SK-N-SH (cell line): ENCODE data around the gene ZBTB16. TPM values are rescaled to one million over a fixed set of nuclear protein-coding genes. Genes with fewer than 3 reads are reported as not detected.

Source experiments
- CTCF ChIA-PET: fragments of 300-600, 350-600 bp; formaldehyde crosslinking; extraction: SDS; loops from one replicate; lab custom pipeline; 2021; lab: Yijun Ruan, JAX
- POLR2A ChIA-PET: fragments of 350-600 bp; sonication (Branson Sonifier 250); formaldehyde crosslinking; extraction: SDS; loops from one replicate; lab custom pipeline; 2020; ENCODE audit warnings: antibody characterized with exemption, inconsistent platforms; lab: Yijun Ruan, JAX
- DNase-seq: peaks from one replicate; pipeline ENCODE4 v3.0.0; 2012
- H2AFZ ChIP-seq: fragments of 200-600 bp; sonication (generic); 2 replicates; pipeline ENCODE4 v1.8.1; 2016; ENCODE audit warnings: antibody characterized with exemption, mild to moderate bottlenecking, low read depth
- H3F3A ChIP-seq: fragments of 200-600 bp; sonication (generic); replicated peaks from 2 replicates; pipeline ENCODE3; 2016; ENCODE audit warnings: antibody characterized with exemption, mild to moderate bottlenecking; ENCODE audit not compliant: insufficient read depth
- H3K27ac ChIP-seq, 2 experiments: fragments of 200-500 bp in 1 of 2; fragments of 200-600 bp in 1 of 2; sonication (Bioruptor generic) in 1 of 2; sonication (generic), shearing (Covaris generic) in 1 of 2; 2 replicates each; pipeline versions ENCODE4 v1.5.1 to v1.6.1; 2014 to 2016; ENCODE audit warnings: low read depth in 2 of 2, inconsistent platforms in 1 of 2, low read length in 1 of 2, mild to moderate bottlenecking in 1 of 2, mixed read lengths in 1 of 2
- H3K27me3 ChIP-seq: fragments of 200-600 bp; sonication (generic), shearing (Covaris generic); 2 replicates; pipeline ENCODE4 v1.6.1; 2016; ENCODE audit warnings: mixed run types; ENCODE audit not compliant: insufficient read depth
- H3K36me3 ChIP-seq, 2 experiments: fragments of 200-500 bp in 1 of 2; fragments of 200-600 bp in 1 of 2; sonication (Bioruptor generic) in 1 of 2; sonication (generic) in 1 of 2; replicated peaks in 1 of 2; 2 replicates each; pipeline versions ENCODE3 to v1.5.1; 2014 to 2016; ENCODE audit warnings: low read length in 1 of 2, mild to moderate bottlenecking in 1 of 2; ENCODE audit not compliant: insufficient read depth in 2 of 2, control insufficient read depth in 1 of 2
- H3K4me1 ChIP-seq, 2 experiments: fragments of 200-500 bp in 1 of 2; fragments of 200-600 bp in 1 of 2; sonication (Bioruptor generic) in 1 of 2; sonication (generic), shearing (Covaris generic) in 1 of 2; 2 replicates each; pipeline versions ENCODE4 v1.5.1 to v1.6.1; 2014 to 2016; ENCODE audit warnings: low read depth in 1 of 2, low read length in 1 of 2, mixed run types in 1 of 2; ENCODE audit not compliant: insufficient read depth in 2 of 2, control insufficient read depth in 1 of 2
- H3K4me2 ChIP-seq: fragments of 200-600 bp; sonication (generic), shearing (Covaris generic); 2 replicates; pipeline ENCODE4 v1.6.1; 2017; ENCODE audit warnings: mixed run types
- H3K4me3 ChIP-seq, 2 experiments: fragments of 200-500 bp in 1 of 2; fragments of 200-600 bp in 1 of 2; sonication (Bioruptor generic) in 1 of 2; sonication (generic), shearing (Covaris generic) in 1 of 2; 2 replicates each; pipeline versions ENCODE4 v1.5.1 to v1.8.1; 2014 to 2016; ENCODE audit warnings: low read depth in 2 of 2, inconsistent platforms in 1 of 2, low read length in 1 of 2, mild to moderate bottlenecking in 1 of 2, mixed read lengths in 1 of 2, moderate library complexity in 1 of 2
- H3K79me2 ChIP-seq: fragments of 200-600 bp; sonication (generic); 2 replicates; pipeline ENCODE4 v1.8.1; 2017; ENCODE audit warnings: mild to moderate bottlenecking; ENCODE audit not compliant: insufficient read depth
- H3K9ac ChIP-seq: fragments of 200-600 bp; sonication (generic); 2 replicates; pipeline ENCODE4 v1.6.1; 2017; ENCODE audit warnings: mixed run types
- H3K9me2 ChIP-seq: fragments of 200-600 bp; sonication (generic); 2 replicates; pipeline ENCODE4 v1.6.1; 2017; ENCODE audit warnings: mixed run types
- H3K9me3 ChIP-seq: fragments of 200-600 bp; sonication (generic); 2 replicates; pipeline ENCODE4 v1.6.1; 2017; ENCODE audit warnings: mixed run types, mild to moderate bottlenecking, moderate library complexity
- H4K20me1 ChIP-seq: fragments of 200-600 bp; sonication (generic); 2 replicates; pipeline ENCODE4 v1.6.1; 2017; ENCODE audit warnings: mild to moderate bottlenecking, mixed run types; ENCODE audit not compliant: insufficient read depth
- CHD2 ChIP-seq: fragments of 150-350 bp; IDR thresholded peaks from 2 replicates; pipeline ENCODE4 v1.6.1; 2018; ENCODE audit warnings: low read length; ENCODE audit not compliant: partially characterized antibody
- ELF1 ChIP-seq: IDR thresholded peaks from 2 replicates; pipeline ENCODE4 v1.4.0; 2012
- FOXJ3 ChIP-seq: sonication (generic); formaldehyde crosslinking; IDR thresholded peaks from 2 replicates; pipeline ENCODE4 v1.5.1; 2020; ENCODE audit warnings: mild to moderate bottlenecking, missing genetic modification reagents
- GABPA ChIP-seq: IDR thresholded peaks from 2 replicates; pipeline ENCODE4 v1.4.0; 2012; ENCODE audit warnings: low read depth, mild to moderate bottlenecking
- GATA2 ChIP-seq: sonication (generic); formaldehyde crosslinking; IDR thresholded peaks from 2 replicates; pipeline ENCODE4 v1.5.0; 2020; ENCODE audit warnings: mild to moderate bottlenecking, missing genetic modification reagents
- JUND ChIP-seq: IDR thresholded peaks from 2 replicates; pipeline ENCODE4 v1.4.0; 2012
- MAX ChIP-seq: IDR thresholded peaks from 2 replicates; pipeline ENCODE4 v1.4.0; 2012; ENCODE audit warnings: low read depth
- MEF2A ChIP-seq: IDR thresholded peaks from 2 replicates; pipeline ENCODE4 v1.4.0; 2012; ENCODE audit warnings: low read depth, borderline replicate concordance
- NFIC ChIP-seq: IDR thresholded peaks from 2 replicates; pipeline ENCODE4 v1.4.0; 2012; ENCODE audit warnings: borderline replicate concordance
- PBX3 ChIP-seq: IDR thresholded peaks from 2 replicates; pipeline ENCODE4; 2012
- POLR2AphosphoS5 ChIP-seq: IDR thresholded peaks from 2 replicates; pipeline ENCODE4 v1.6.1; 2012; ENCODE audit warnings: low read depth, low read length
- RAD21 ChIP-seq: IDR thresholded peaks from 2 replicates; pipeline ENCODE4 v1.6.1; 2012; ENCODE audit warnings: mild to moderate bottlenecking, low read length
- RCOR1 ChIP-seq: fragments of 150-350 bp; IDR thresholded peaks from 2 replicates; pipeline ENCODE4 v1.6.1; 2017; ENCODE audit warnings: antibody characterized with exemption, low read length
- REST ChIP-seq: IDR thresholded peaks from 2 replicates; pipeline ENCODE4 v1.6.1; 2012; ENCODE audit warnings: mild to moderate bottlenecking, low read depth, low read length, moderate library complexity
- RFX5 ChIP-seq: IDR thresholded peaks from 2 replicates; pipeline ENCODE4 v1.6.1; 2012; ENCODE audit warnings: mild to moderate bottlenecking, improper control_type of control experiment, low read length
- SMC3 ChIP-seq: IDR thresholded peaks from 2 replicates; pipeline ENCODE4 v1.6.1; 2012; ENCODE audit warnings: low read depth, low read length, improper control_type of control experiment
- TEAD4 ChIP-seq: IDR thresholded peaks from 2 replicates; pipeline ENCODE4 v1.4.0; 2012; ENCODE audit warnings: mild to moderate bottlenecking, borderline replicate concordance; ENCODE audit not compliant: insufficient read depth
- USF1 ChIP-seq: IDR thresholded peaks from 2 replicates; pipeline ENCODE4 v1.4.0; 2012; ENCODE audit warnings: low read depth, borderline replicate concordance
- ZBTB33 ChIP-seq: IDR thresholded peaks from 2 replicates; pipeline ENCODE4 v1.4.0; 2012; ENCODE audit warnings: low read depth, borderline replicate concordance
- WGBS: methylation state at CpG from one replicate; pipeline ENCODE4 v1.1.6; 2017; ENCODE audit warnings: low lambda C conversion rate; 5-methylcytosine and 5-hydroxymethylcytosine counted together
- polyA plus RNA-seq, 3 experiments: library from polyadenylated mRNA; depleted of rRNA; stranded (reverse); fragments of >200 nt; gene quantifications; 2 replicates each; pipeline ENCODE4 v1.2.3, GENCODE V29; 2012

Gene ZBTB16
- polyA plus RNA-seq, 1 of the 3 experiments (the other 2 are of a cell fraction) = not detected

GRCh38 chr11:114195981-114196731 lies 136.6 kb downstream of the ZBTB16 start:
- Histone ChIP-seq H3K4me1 (no peaks in the 10 kb centered on the region; a peak in 1 of 4 replicates), H3K9me3 (no peaks in the 10 kb centered on the region), H3K36me3 (no peaks in the 10 kb centered on the region), H3K27ac (no peak overlapping the region), H3F3A (no peaks in the 10 kb centered on the region), H3K9me2 (no peaks in the 10 kb centered on the region), H3K9ac (no peak overlapping the region), H3K27me3 (no peaks in the 10 kb centered on the region; the same call in 1 of the 2 replicates), H3K4me3 (no peak overlapping the region), H3K4me2 (no peak overlapping the region), H4K20me1 (no peaks in the 10 kb centered on the region), H2AFZ (no peak overlapping the region), H3K79me2 (no peaks in the 10 kb centered on the region)
- ChIA-PET POLR2A (no interaction called here), CTCF (interaction anchor here (0.6 to 1.0 kb wide), 4 partner anchors 9 to 160 kb away, joined by 3 to 4 read pairs (median 4); no protein-coding TSS in a partner anchor)
- TF ChIP-seq RAD21 (no peak), GATA2 (no peak), RCOR1 (no peak), SMC3 (no peak), GABPA (no peak), REST (no peak), NFIC (no peak), POLR2AphosphoS5 (no peak)
- no peak for DNase-seq
- 59% methylated on average over 4 of the region's 5 CpGs for WGBS

GRCh38 chr11:114196997-114197703 lies 137.6 kb downstream of the ZBTB16 start:
- Histone ChIP-seq H3K27ac (no peak overlapping the region), H3F3A (no peaks in the 10 kb centered on the region), H3K9ac (no peak overlapping the region), H3K27me3 (no peaks in the 10 kb centered on the region; the same call in 1 of the 2 replicates), H3K4me1 (no peaks in the 10 kb centered on the region; a peak in 1 of 4 replicates), H3K79me2 (no peaks in the 10 kb centered on the region), H3K36me3 (no peaks in the 10 kb centered on the region), H4K20me1 (no peaks in the 10 kb centered on the region), H3K9me2 (no peaks in the 10 kb centered on the region), H3K4me2 (no peak overlapping the region), H3K4me3 (no peak overlapping the region), H2AFZ (no peak overlapping the region), H3K9me3 (no peaks in the 10 kb centered on the region)
- no peak for DNase-seq
- CTCF ChIA-PET = interaction anchor here (0.7 to 1.0 kb wide), 3 partner anchors 10 to 161 kb away, joined by 3 to 4 read pairs (median 4); no protein-coding TSS in a partner anchor
- 47% methylated on average over 7 of the region's 7 CpGs for WGBS
- POLR2A ChIA-PET = no interaction called here
- TF ChIP-seq ZBTB33 (no peak), USF1 (no peak), PBX3 (no peak), MEF2A (no peak), POLR2AphosphoS5 (no peak), RAD21 (no peak), ELF1 (no peak), CHD2 (no peak), GABPA (no peak), MAX (no peak), FOXJ3 (CRISPR knock-in tag) (no peak), TEAD4 (no peak), JUND (no peak), RFX5 (no peak)
